Lower leg skin (tissue), 3 donors: ENCODE results near the gene SPINK6.

Experiments
- POLR2A ChIP-seq, 2 donors: fragments of 450-650 bp; IDR thresholded peaks; one replicate each; pipeline ENCODE4 v1.6.1; 2016 to 2017; ENCODE audit warnings: antibody characterized with exemption in 2 of 2, mild to moderate bottlenecking in 1 of 2, moderate library complexity in 1 of 2
- TF ChIP-seq, protein P1 (sequence below), 3 donors: fragments of 450-650 bp; IDR thresholded peaks; one replicate each; pipeline ENCODE4 v1.5.1; 2016; ENCODE audit warnings: antibody characterized with exemption in 3 of 3, mild to moderate bottlenecking in 3 of 3, moderate library complexity in 2 of 3

DNA sequence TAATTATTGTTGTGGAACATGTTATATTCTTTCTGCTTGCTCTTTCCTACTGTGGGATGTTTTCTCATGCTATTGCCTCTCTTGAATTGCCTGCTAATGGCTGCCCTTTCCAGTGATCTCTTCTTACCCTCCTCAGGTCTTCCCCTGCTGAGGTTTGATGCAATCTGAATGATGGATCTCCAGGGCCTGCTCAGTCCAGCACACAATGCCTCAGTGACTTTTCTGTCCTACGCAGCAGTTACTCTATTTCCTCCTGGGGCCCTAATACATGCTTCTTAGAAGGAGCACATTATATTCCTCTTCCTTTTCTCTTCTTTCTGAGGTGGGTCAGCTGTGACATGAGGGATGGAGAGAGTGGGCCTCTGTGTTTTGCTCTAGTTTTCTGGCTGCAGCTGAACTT is 34.6 kb upstream of the SPINK6 start, which contains the start of gene SPINK14:
- no peak for TF ChIP-seq POLR2A (IDR thresholded peaks at IDR 0.05)
- TF ChIP-seq, protein P1, sequence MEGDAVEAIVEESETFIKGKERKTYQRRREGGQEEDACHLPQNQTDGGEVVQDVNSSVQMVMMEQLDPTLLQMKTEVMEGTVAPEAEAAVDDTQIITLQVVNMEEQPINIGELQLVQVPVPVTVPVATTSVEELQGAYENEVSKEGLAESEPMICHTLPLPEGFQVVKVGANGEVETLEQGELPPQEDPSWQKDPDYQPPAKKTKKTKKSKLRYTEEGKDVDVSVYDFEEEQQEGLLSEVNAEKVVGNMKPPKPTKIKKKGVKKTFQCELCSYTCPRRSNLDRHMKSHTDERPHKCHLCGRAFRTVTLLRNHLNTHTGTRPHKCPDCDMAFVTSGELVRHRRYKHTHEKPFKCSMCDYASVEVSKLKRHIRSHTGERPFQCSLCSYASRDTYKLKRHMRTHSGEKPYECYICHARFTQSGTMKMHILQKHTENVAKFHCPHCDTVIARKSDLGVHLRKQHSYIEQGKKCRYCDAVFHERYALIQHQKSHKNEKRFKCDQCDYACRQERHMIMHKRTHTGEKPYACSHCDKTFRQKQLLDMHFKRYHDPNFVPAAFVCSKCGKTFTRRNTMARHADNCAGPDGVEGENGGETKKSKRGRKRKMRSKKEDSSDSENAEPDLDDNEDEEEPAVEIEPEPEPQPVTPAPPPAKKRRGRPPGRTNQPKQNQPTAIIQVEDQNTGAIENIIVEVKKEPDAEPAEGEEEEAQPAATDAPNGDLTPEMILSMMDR (IDR thresholded peaks at IDR 0.05) = no peak
